Measurements from ENCODE around the gene POLRMT.
A peak's percentile ranks its signal among the peaks of the same experiment; 100 is the strongest.

POLRMT gene

GRCh38 chr19:678791-679388, 45.6 kb upstream of the POLRMT start:
- TF ChIP-seq CTCF (IDR thresholded peaks at IDR 0.05; ENCODE audit: insufficient read depth, low read length, missing control alignments) = no peak
- POLR2A ChIA-PET = interaction anchor here (0.9 kb wide), 1 partner anchor 37 kb away, joined by 3 read pairs; no protein-coding TSS in a partner anchor
- no peak for DNase-seq (ENCODE audit: low read depth, low spot score)
- CTCF ChIA-PET = interaction anchor here (0.8 to 1.7 kb wide), 6 partner anchors 10 to 174 kb away, joined by 3 to 7 read pairs (median 4); partner anchors contain the start of gene RNF126
- peak overlapping the region; percentile 64 for H3K4me3 ChIP-seq (ENCODE audit: low read depth, low read length)

- CTCF ChIA-PET = interaction anchor here (0.9 kb wide), 1 partner anchor 56 kb away, joined by 3 read pairs; no protein-coding TSS in a partner anchor
- POLR2A ChIA-PET = interaction anchor here (0.9 to 1.8 kb wide), 6 partner anchors 10 to 106 kb away, joined by 3 to 10 read pairs (median 4); partner anchors contain the start of genes BSG, POLRMT and RNF126
- no peak for DNase-seq (ENCODE audit: low read depth, low spot score)
Observed at GRCh38 chr19:677601-678436, 44.5 kb upstream of the POLRMT start.

DNA sequence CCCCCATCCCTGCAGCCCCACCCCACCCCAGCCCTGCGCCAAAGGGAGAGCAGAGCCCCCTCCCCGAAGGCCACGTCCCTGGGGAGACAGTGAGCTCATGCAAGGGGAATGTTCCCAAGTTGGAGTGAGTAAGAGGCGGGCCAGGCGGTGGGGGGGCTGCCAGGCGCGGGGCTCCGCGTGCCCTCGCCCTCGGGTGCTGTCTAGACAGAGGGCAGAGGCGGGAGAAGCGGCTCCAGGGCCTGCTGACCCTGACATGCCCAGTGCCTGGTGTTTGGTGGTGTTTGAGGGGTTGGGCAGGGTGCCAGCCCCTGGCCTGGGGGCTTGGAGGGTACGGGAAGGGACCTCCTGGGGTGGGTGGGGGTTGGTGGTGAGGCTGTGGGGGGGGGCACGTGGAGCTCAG, 43.9 kb upstream of the POLRMT start:
- no peak for TF ChIP-seq CTCF (IDR thresholded peaks at IDR 0.05; ENCODE audit: insufficient read depth, low read length, missing control alignments)
- peak overlapping the region; percentile 78 for H3K4me3 ChIP-seq (ENCODE audit: low read depth, low read length)
- no peak for DNase-seq (ENCODE audit: low read depth, low spot score)
- POLR2A ChIA-PET = interaction anchor here (0.9 to 1.8 kb wide), 6 partner anchors 9 to 105 kb away, joined by 3 to 10 read pairs (median 4); partner anchors contain the start of genes BSG, POLRMT and RNF126
- CTCF ChIA-PET = interaction anchor here (0.9 to 1.2 kb wide), 2 partner anchors 10 to 57 kb away, joined by 3 read pairs; no protein-coding TSS in a partner anchor

More at GRCh38 chr19:677601-678436, 44.5 kb upstream of the POLRMT start:
- H3K4me3 ChIP-seq (ENCODE audit: low read depth, low read length) = peak overlapping the region; percentile 78
- TF ChIP-seq CTCF (IDR thresholded peaks at IDR 0.05; ENCODE audit: insufficient read depth, low read length, missing control alignments) = no peak

- ChIA-PET CTCF (interaction anchor here (1.1 to 1.2 kb wide), 2 partner anchors 9 to 57 kb away, joined by 3 to 5 read pairs; no protein-coding TSS in a partner anchor), POLR2A (interaction anchor here (0.8 to 1.8 kb wide), 6 partner anchors 8 to 145 kb away, joined by 3 to 10 read pairs (median 4); partner anchors contain the start of genes BSG, CDC34 and RNF126)
- TF ChIP-seq CTCF (IDR thresholded peaks at IDR 0.05; ENCODE audit: insufficient read depth, low read length, missing control alignments) = no peak
- peak within 1 kb of the TSS; percentile 78 for H3K4me3 ChIP-seq (ENCODE audit: low read depth, low read length)
- no peak for DNase-seq (ENCODE audit: low read depth, low spot score)
Observed at GRCh38 chr19:676339-677105, 43.2 kb upstream of the POLRMT start, which contains the start of gene FSTL3. TSS of gene FSTL3 (plus strand) at chr19:676392. CDS start at chr19:676424, 32 bp downstream.

GRCh38 chr19:676007-676338, 42.6 kb upstream of the POLRMT start:
- peak overlapping the region; percentile 78 for H3K4me3 ChIP-seq (ENCODE audit: low read depth, low read length)
- no peak for TF ChIP-seq CTCF (IDR thresholded peaks at IDR 0.05; ENCODE audit: insufficient read depth, low read length, missing control alignments)
- ChIA-PET POLR2A (interaction anchor here (0.8 to 1.8 kb wide), 3 partner anchors 13 to 144 kb away, joined by 3 to 10 read pairs (median 3); partner anchors contain the start of genes CDC34 and RNF126), CTCF (interaction anchor here (1.1 to 1.2 kb wide), 2 partner anchors 9 to 58 kb away, joined by 3 to 5 read pairs; no protein-coding TSS in a partner anchor)
- no peak for DNase-seq (ENCODE audit: low read depth, low spot score)
